Kasumi-1 (cell line): ENCODE results near the gene CCDC47.

ENCODE experiments used
- DNase-seq, 2 experiments: peaks; one replicate each; lab custom pipeline; 2025; lab: John Stamatoyannopoulos, UW

The CCDC47 gene

GRCh38 chr17:63698381-63698885, 75.0 kb downstream of the CCDC47 start:
- no peak for DNase-seq

GRCh38 chr17:63697341-63698286, 75.8 kb downstream of the CCDC47 start:
- peak; percentile 94 for DNase-seq

- peak; percentile 73 to 78 for DNase-seq
Measured at GRCh38 chr17:63696381-63696961, 76.9 kb downstream of the CCDC47 start.

GRCh38 chr17:63695889-63696288, 77.5 kb downstream of the CCDC47 start:
- DNase-seq: no peak
